H7 (cell line): ENCODE results near the gene ESR2. TPM values are rescaled to one million over a fixed set of nuclear protein-coding genes. Genes with fewer than 3 reads are reported as not detected.
"Not testable (repeated sequence)": the region's sequence is repeated elsewhere in the genome, so short reads cannot be mapped to it uniquely, and the experiment has no call there.

ENCODE experiments used
- DNase-seq: peaks from one replicate; pipeline ENCODE4 v3.0.0; 2012
- H3K27me3 ChIP-seq: 2 replicates; pipeline ENCODE4 v1.6.0; 2011; ENCODE audit warnings: mild to moderate bottlenecking, low read length; ENCODE audit not compliant: control insufficient read depth, insufficient read depth
- H3K36me3 ChIP-seq: replicated peaks from 2 replicates; pipeline ENCODE4 v1.5.1; 2011; ENCODE audit warnings: low read length; ENCODE audit not compliant: control insufficient read depth, insufficient read depth
- H3K4me3 ChIP-seq: 2 replicates; pipeline ENCODE4 v1.5.1; 2011; ENCODE audit warnings: low read depth, mild to moderate bottlenecking, control low read depth, low read length, moderate library complexity; ENCODE audit not compliant: insufficient read depth
- total RNA-seq: library from RNA; depleted of rRNA; stranded (reverse); fragments of >200 nt; shearing (Covaris generic); gene quantifications from 2 replicates; pipeline ENCODE4 v1.2.3, GENCODE V29; 2014; rRNA removed

ESR2 gene
- total RNA-seq, 1 experiment from 2014 or later, result 0.07 TPM

GRCh38 chr14:64037869-64038745 lies 256.1 kb downstream of the ESR2 start:
- not testable (repeated sequence) for DNase-seq

DNA sequence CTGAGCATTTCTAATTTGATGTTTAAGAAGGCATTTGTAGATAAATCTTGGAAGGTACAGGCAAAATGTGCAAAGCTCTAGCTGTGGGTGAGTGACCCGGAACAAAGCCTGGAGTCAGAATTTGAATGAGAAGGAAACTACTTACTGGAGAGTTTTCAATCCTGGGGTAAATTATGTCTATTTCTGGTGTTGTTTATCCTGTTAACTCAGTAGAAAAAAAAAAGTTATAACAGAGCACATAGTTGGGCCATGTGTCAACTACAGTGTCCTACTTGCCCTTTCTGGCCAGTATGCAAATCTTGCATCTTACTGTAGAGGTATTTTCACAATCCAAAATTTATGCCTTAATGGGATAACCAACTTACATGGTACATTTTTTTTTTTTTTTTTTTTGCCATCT lies 259.0 kb downstream of the ESR2 start:
- no peak for DNase-seq
- no peaks in the 10 kb centered on the region for H3K27me3 ChIP-seq
- no peak overlapping the region for H3K4me3 ChIP-seq
- no peaks in the 10 kb centered on the region for H3K36me3 ChIP-seq

More at GRCh38 chr14:64037869-64038745, 256.1 kb downstream of the ESR2 start:
- H3K4me3 ChIP-seq, H3K36me3 ChIP-seq, H3K27me3 ChIP-seq: not testable (repeated sequence)

Other genes starting within 250 kb of the ESR2 start
- 55.8 and 58.6 TPM in 2 replicates for gene MTHFD1, start 94.0 kb upstream of the ESR2 start, total RNA-seq
- gene AKAP5, start 171.1 kb upstream of the ESR2 start, total RNA-seq, result 0.62 and 1.1 TPM in 2 replicates
- gene ZBTB25, start 209.5 kb upstream of the ESR2 start, total RNA-seq, result 3.9 and 7.2 TPM in 2 replicates
- gene ZBTB1, start 210.4 kb upstream of the ESR2 start, total RNA-seq, result 16.0 and 24.7 TPM in 2 replicates
- 14.1 and 21.4 TPM in 2 replicates for gene HSPA2, start 246.4 kb upstream of the ESR2 start, total RNA-seq